WI38 (cell line): ENCODE results near the gene DPPA4.

Experiments used
- H3K4me3 ChIP-seq: 2 replicates; pipeline ENCODE4 v1.5.1; 2011; ENCODE audit warnings: low read depth, mild to moderate bottlenecking, control low read depth, low read length
- TF ChIP-seq, protein P1 (sequence below): IDR thresholded peaks from 2 replicates; pipeline ENCODE4 v1.5.1; 2012; ENCODE audit warnings: low read depth, mild to moderate bottlenecking, control low read depth, low read length

Gene DPPA4

DNA sequence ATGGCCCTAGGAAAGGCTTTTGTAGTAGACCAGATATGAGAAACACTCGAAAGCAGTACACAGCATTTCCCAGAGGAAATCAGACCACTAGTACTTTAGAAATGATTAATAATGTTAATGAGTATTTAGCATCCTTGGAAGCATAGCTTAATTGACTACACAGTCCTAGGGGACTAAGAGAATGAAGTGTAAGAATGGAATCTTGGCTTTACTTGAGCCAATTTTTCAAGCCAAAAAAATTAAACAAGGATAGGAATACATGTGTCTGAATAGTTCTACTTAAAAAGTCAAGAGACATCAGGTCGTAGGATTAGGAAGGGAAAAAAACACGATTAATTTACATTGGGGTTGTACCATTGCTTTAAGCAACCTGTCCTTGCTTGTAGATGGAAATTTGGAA is 59.2 kb downstream of the DPPA4 start:
- no peak overlapping the region for H3K4me3 ChIP-seq
- TF ChIP-seq, protein P1, sequence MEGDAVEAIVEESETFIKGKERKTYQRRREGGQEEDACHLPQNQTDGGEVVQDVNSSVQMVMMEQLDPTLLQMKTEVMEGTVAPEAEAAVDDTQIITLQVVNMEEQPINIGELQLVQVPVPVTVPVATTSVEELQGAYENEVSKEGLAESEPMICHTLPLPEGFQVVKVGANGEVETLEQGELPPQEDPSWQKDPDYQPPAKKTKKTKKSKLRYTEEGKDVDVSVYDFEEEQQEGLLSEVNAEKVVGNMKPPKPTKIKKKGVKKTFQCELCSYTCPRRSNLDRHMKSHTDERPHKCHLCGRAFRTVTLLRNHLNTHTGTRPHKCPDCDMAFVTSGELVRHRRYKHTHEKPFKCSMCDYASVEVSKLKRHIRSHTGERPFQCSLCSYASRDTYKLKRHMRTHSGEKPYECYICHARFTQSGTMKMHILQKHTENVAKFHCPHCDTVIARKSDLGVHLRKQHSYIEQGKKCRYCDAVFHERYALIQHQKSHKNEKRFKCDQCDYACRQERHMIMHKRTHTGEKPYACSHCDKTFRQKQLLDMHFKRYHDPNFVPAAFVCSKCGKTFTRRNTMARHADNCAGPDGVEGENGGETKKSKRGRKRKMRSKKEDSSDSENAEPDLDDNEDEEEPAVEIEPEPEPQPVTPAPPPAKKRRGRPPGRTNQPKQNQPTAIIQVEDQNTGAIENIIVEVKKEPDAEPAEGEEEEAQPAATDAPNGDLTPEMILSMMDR = no peak
